HG03097 (cell line): ENCODE data around the gene TEX261.
"Not testable (repeated sequence)": the region's sequence is repeated elsewhere in the genome, so short reads cannot be mapped to it uniquely, and the experiment has no call there.

Experiments
- ATAC-seq: cut with Tn5 transposase; IDR thresholded peaks from one replicate; pipeline ENCODE4 v1.9.1; 2021; ENCODE audit not compliant: unreplicated experiment, low FRiP score

The TEX261 gene

GRCh38 chr2:70994699-70995425 is at the start of gene TEX261:
Gene TEX261, minus strand, starts transcription at chr2:70994873. Its CDS starts 116 bp downstream, at chr2:70994757.
- ATAC-seq = peak; percentile 95

DNA sequence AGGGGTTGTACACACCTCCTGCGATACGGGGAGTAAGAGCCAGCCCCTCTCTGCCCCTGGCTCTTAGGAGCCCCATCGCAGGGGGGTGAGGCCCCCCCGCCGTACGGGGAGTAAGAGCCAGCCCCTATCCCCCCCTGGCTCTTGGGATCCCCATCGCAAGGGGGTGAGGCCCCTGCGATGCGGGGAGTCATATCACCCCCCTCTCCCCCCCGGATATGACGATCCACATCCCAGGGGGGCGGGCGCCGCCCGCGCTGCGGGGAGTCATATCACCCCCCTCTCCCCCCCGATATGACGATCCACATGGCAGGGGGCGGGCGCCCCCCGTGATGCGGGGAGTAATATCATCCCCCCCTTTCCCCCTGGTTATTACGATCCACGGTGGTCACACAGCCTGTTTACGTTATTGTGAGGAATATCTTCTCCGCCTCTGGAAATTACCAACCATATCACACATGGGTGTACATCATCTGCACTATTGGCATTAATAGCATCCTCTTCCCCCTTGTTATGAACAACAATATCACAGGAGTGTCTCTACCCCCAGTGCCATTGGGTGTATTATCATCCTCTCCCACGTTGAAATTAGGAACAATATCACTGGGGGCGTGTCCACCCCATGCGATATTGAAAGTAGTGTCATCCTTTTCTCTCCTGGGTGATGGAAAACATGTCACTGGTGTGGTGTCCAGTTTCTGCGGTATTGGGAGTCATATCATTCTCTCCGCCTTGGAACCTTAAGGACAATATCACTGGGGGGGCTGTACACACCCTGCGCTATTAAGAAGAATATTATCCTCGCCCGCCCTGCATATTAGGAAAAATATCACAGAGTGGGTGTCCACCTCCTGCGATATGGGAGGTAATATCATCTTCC is 49.1 kb upstream of the TEX261 start:
- no peak for ATAC-seq

- no peak for ATAC-seq
Measured at GRCh38 chr2:71042287-71042686, 47.6 kb upstream of the TEX261 start.

GRCh38 chr2:71036296-71036695 is 41.6 kb upstream of the TEX261 start:
- ATAC-seq = not testable (repeated sequence)

GRCh38 chr2:71023553-71024243 is 29.0 kb upstream of the TEX261 start:
- not testable (repeated sequence) for ATAC-seq

GRCh38 chr2:71021394-71021793 is 26.7 kb upstream of the TEX261 start:
- ATAC-seq = not testable (repeated sequence)

DNA sequence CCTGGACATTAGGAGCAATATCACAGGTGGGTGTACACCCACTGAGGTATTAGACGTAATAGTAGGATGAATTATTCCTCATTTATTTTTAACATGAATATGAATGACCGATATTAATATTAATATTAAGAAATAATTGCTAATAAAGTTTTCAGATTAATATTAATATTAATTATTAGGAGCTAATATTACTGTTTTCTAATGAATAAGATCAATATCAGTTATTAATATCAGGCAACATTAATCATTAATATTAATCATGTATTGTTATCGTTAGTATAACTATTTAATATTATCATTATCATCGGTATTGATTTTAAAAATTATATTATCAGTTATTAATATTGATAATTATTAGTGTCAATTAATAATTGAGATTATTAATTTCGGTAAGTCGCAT is 25.3 kb upstream of the TEX261 start:
- ATAC-seq = not testable (repeated sequence)

DNA sequence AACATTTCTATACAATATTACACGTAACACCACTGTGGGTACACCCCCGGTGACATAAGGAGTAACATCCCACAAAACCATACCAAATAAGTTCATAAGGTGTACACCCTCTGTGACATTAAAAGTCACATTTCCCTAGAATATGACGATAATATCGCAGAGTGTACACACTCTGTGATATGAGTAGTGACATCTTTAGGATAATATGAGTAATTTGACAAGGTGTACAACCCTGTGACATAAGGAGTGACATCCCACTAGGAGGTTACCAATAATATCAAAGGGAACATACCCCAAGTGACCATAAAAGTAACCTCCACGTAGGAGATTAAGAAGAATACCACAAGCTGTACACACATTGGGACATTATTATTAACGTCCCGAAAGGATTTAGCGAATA is 24.0 kb upstream of the TEX261 start:
- ATAC-seq = no peak

DNA sequence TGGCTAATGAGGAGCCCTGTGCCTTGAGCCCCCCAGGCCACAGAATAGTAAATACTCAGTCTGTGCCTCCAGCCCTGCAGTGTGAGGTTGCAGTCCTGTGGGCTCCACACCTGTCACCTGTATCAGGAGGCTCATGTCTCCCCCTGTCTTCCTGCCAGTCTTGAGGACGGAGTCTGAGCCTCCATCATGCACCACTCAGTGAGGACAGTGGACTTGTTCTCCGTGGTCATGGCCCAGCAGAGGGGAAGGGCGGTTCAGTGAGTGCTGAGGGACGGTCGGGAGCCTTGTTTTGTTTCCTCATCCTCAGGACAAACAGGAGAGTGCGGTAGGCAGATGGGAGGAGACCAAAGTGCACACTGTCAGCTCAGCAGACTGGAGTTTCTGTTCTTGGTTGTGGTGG is 17.1 kb upstream of the TEX261 start:
- not testable (repeated sequence) for ATAC-seq

DNA sequence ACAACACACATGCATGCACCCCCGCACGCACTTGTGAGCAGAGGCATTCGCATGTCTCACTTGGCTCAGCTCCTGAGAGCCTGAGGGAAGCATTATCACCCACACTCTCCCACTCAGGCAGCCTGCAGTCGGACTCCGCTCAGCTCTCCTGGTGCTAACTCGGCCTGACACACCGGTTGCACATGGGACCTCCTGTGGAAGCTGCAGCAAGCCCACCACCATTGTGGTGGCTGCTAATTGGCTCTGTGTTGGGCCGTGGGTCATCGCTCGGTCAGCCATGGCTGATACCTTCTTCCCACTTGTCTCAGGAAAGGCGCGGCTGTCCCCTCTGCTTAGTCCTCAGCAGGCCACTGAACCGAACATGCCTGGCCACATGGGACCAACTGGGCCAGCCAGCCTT is 13.7 kb upstream of the TEX261 start:
- no peak for ATAC-seq

- no peak for ATAC-seq
Measured at GRCh38 chr2:71006955-71007799, 12.5 kb upstream of the TEX261 start.

GRCh38 chr2:71006323-71006722 is 11.7 kb upstream of the TEX261 start:
- no peak for ATAC-seq

GRCh38 chr2:71005271-71006202 is 10.9 kb upstream of the TEX261 start:
- ATAC-seq = no peak

- ATAC-seq = no peak
Measured at GRCh38 chr2:71004857-71005256, 10.2 kb upstream of the TEX261 start.

DNA sequence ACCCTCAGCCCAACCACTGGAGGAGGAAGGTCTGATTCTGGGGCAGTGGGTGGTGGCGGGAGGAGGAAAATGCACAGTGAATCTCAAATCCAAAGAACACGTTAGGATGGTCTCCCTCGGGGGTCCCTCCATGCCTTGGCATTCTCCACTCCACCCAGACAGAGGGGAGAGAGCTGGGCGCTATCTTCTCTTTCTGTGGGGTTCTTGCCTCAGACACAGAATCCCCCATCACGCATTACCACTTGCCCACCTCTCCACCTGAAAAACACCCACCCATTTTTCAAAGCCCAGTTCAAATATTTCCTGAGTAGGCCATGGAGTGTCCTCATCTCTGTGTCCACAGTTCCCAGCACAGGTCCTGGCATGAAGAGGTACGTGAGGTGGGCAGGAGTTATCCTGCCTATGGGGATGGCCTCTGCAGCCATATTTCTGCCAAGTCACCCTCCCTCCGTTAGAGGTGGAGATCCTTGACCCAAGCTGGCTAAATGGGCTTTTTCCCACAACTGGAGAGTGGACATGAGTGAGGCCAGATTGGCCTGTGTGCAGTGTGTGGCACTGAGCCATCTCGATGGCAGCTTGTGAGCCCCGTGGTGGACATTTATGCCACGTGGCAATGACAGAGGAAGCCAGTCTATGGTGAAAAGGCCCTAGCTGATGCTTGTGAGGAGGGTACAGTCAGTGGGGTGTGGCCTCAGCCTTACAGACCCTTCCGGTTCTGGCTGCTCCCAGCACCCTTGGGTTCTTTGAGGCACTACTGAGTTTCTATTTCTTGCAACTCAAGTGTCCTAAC is 9.5 kb upstream of the TEX261 start:
- no peak for ATAC-seq

DNA sequence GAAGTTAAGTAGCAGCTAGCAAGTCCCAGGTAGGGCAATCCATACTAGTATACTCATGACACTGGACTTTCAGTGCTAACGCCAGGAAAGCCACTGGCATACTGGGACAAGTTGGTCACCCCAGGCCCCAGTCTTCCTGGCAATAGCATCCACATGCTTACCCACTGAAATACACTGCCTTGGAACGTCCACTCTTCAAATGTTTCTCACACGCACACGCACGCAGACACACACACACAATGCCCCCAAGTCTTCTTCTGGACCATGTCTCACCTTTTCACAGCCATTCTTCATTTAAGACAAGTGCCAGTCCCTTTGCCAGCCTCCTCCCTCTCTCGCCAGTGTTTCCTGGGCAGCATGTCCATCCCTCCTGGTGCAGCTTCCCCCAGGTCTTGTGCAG is 8.7 kb upstream of the TEX261 start:
- no peak for ATAC-seq

DNA sequence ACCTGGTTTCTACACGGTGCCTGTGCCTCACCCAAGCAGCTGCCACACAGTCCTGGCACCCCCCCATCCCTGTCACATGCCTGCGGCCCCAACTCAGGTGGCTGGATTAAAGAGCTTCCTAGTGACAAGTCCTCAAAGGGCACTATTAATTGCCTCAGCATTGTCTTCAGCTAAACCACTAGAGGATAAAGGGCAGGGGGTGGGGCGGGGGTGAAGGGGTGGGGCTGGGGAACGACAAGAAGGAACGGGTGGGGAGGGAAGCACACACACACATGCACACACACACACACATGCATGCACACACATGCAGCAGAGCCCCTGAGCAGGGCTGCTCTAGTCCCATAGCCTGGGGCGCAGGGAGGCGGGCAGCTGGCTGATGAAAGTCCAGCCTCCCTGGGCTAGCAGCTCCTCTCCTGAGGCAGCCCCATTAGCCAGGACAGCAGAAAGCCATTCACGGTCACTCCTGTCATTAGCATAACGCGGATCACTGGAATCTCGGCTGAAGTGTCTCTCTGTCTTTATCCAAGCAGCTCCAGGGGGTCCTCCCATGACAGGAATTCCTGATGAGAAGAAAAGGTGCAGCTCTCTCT is 7.4 kb upstream of the TEX261 start:
- no peak for ATAC-seq

DNA sequence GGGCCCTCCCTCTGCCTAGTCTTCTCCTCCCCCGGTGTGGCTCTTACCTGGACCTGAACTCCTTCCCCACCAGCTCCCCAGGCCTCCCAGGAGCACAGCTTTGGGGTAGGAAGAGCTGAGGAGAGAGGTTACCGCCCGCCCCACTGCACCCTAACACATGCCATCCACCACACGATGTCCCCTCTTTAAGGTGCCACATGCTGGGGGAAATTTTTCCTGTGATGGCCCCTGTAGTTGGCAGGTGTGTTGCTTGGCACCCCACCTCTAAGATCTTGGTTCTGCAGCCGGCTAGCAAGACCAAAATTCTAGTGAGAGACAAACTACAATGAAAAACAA is 6.9 kb upstream of the TEX261 start:
- ATAC-seq = no peak
